Prostate gland (tissue), 2 donors: ENCODE data around the gene JPH3.

Experiments used
- CTCF ChIP-seq, 4 experiments: fragments of 200-600 bp in 2 of 4; fragments of 450-650 bp in 2 of 4; sonication (generic) in 2 of 4; IDR thresholded peaks; 1 replicate in 3 of 4; 2 replicates in 1 of 4; pipeline ENCODE4 v1.5.1; 2016 to 2019; ENCODE audit warnings: antibody characterized with exemption in 4 of 4, mild to moderate bottlenecking in 2 of 4, moderate library complexity in 2 of 4
- POLR2A ChIP-seq: fragments of 450-650 bp; IDR thresholded peaks from one replicate; pipeline ENCODE4 v1.6.1; 2016; ENCODE audit warnings: antibody characterized with exemption, mild to moderate bottlenecking
- POLR2AphosphoS5 ChIP-seq: sonication (generic); formaldehyde crosslinking; IDR thresholded peaks from one replicate; pipeline ENCODE4 v1.6.1; 2017; ENCODE audit warnings: antibody characterized with exemption

- TF ChIP-seq POLR2AphosphoS5 (no peak), CTCF (IDR thresholded peaks at IDR 0.05) (peak in 3 of 4 experiments; percentile 36 to 55 (median 45)), POLR2A (no peak)
These were observed 33.3 kb downstream of the JPH3 start for GRCh38 chr16:87635541-87636049.
